Peyer's patch (tissue), 4 donors: Measurements from ENCODE around the gene RELB.

ENCODE experiments used
- POLR2A ChIP-seq, 2 donors: fragments of 450-650 bp; IDR thresholded peaks; one replicate each; pipeline ENCODE4 v1.5.1; 2017; ENCODE audit warnings: antibody characterized with exemption in 2 of 2, mild to moderate bottlenecking in 2 of 2, moderate library complexity in 2 of 2
- TF ChIP-seq, protein P1 (sequence below), 6 experiments: fragments of 450-650 bp in 4 of 6; fragments of 200-600 bp in 2 of 6; sonication (generic) in 1 of 6; IDR thresholded peaks; one replicate each; pipeline ENCODE4 v1.5.1; 2017 to 2019; ENCODE audit warnings: antibody characterized with exemption in 6 of 6, mild to moderate bottlenecking in 3 of 6, moderate library complexity in 1 of 6

GRCh38 chr19:45003485-45003884 is 2.2 kb downstream of the RELB start:
- TF ChIP-seq, protein P1, sequence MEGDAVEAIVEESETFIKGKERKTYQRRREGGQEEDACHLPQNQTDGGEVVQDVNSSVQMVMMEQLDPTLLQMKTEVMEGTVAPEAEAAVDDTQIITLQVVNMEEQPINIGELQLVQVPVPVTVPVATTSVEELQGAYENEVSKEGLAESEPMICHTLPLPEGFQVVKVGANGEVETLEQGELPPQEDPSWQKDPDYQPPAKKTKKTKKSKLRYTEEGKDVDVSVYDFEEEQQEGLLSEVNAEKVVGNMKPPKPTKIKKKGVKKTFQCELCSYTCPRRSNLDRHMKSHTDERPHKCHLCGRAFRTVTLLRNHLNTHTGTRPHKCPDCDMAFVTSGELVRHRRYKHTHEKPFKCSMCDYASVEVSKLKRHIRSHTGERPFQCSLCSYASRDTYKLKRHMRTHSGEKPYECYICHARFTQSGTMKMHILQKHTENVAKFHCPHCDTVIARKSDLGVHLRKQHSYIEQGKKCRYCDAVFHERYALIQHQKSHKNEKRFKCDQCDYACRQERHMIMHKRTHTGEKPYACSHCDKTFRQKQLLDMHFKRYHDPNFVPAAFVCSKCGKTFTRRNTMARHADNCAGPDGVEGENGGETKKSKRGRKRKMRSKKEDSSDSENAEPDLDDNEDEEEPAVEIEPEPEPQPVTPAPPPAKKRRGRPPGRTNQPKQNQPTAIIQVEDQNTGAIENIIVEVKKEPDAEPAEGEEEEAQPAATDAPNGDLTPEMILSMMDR (IDR thresholded peaks at IDR 0.05) = no peak
- TF ChIP-seq POLR2A (IDR thresholded peaks at IDR 0.05) = no peak
